Spleen (tissue), 11 donors: ENCODE results near the gene ERC1. TPM values are rescaled to one million over a fixed set of nuclear protein-coding genes. Genes with fewer than 3 reads are reported as not detected.

Experiments used
- DNase-seq: peaks from one replicate; pipeline ENCODE4 v3.0.0-alpha.2; 2020
- H3K27ac ChIP-seq, 8 donors: fragments of 200-600 bp; sonication (generic) in 7 of 8; 1 replicate in 4 of 8; 2 replicates in 4 of 8; pipeline versions ENCODE4 v1.5.0 to v1.8.0; 2016 to 2021; ENCODE audit warnings: inconsistent platforms in 4 of 8, mild to moderate bottlenecking in 4 of 8, moderate library complexity in 1 of 8
- H3K27me3 ChIP-seq, 7 donors: fragments of 200-600 bp; sonication (generic) in 6 of 7; replicated peaks in 1 of 7; 1 replicate in 4 of 7; 2 replicates in 3 of 7; pipeline versions ENCODE4 v1.5.0 to v1.8.0; 2016 to 2021; ENCODE audit warnings: inconsistent platforms in 3 of 7, mild to moderate bottlenecking in 1 of 7
- H3K36me3 ChIP-seq, 6 donors: fragments of 200-600 bp; sonication (generic) in 5 of 6; 1 replicate in 4 of 6; 2 replicates in 2 of 6; pipeline versions ENCODE4 v1.5.0 to v1.8.0; 2016 to 2021; ENCODE audit warnings: inconsistent platforms in 2 of 6
- H3K4me1 ChIP-seq, 6 donors: fragments of 200-600 bp; sonication (generic) in 5 of 6; 1 replicate in 3 of 6; 2 replicates in 3 of 6; pipeline versions ENCODE4 v1.5.0 to v1.8.0; 2016 to 2021; ENCODE audit warnings: inconsistent platforms in 3 of 6
- H3K4me3 ChIP-seq, 8 donors: fragments of 200-600 bp; sonication (generic) in 7 of 8; 1 replicate in 4 of 8; 2 replicates in 4 of 8; pipeline versions ENCODE4 v1.5.0 to v1.8.0; 2016 to 2021; ENCODE audit warnings: inconsistent platforms in 4 of 8, mild to moderate bottlenecking in 4 of 8, moderate library complexity in 2 of 8
- H3K9me3 ChIP-seq, 8 donors: fragments of 200-600 bp; sonication (generic) in 7 of 8; 1 replicate in 4 of 8; 2 replicates in 4 of 8; pipeline versions ENCODE4 v1.5.0 to v1.8.0; 2016 to 2021; ENCODE audit warnings: inconsistent platforms in 4 of 8
- POLR2A ChIP-seq, 3 donors: fragments of 450-650 bp; IDR thresholded peaks; one replicate each; pipeline ENCODE4 v1.5.1; 2017; ENCODE audit warnings: antibody characterized with exemption in 3 of 3, mild to moderate bottlenecking in 1 of 3
- POLR2AphosphoS5 ChIP-seq, 3 donors: sonication (generic); formaldehyde crosslinking; IDR thresholded peaks; one replicate each; pipeline ENCODE4 v1.5.1; 2017; ENCODE audit warnings: antibody characterized with exemption in 3 of 3
- WGBS, 5 donors: extraction: QIAGEN DNeasy Blood & Tissue Kit in 3 of 5; methylation state at CpG; one replicate each; pipeline versions ENCODE4 v1.1.5 to v1.1.7; 2013 to 2018; 5-methylcytosine and 5-hydroxymethylcytosine counted together
- intact Hi-C: fragments of 100-400 bp; cut with DNase I; formaldehyde crosslinking; loops from one replicate; pipeline ENCODE4 v1.15.0; 2023; ENCODE audit warnings: low total_unique reads
- polyA plus RNA-seq, 3 donors: library from polyadenylated mRNA; stranded (reverse); fragments of 200-250 nt; gene quantifications; one replicate each; pipeline ENCODE4 v1.2.1, GENCODE V29; 2013
- total RNA-seq, 7 donors: library from RNA; depleted of rRNA in 3 of 7; stranded (reverse); fragments of >200 nt in 3 of 7; fragmentation: NEBNext Ultra II Directional in 4 of 7; extraction: Animal tissue kit (Norgen Biotek cat#: 25700) in 4 of 7; gene quantifications; one replicate each; pipeline versions ENCODE4 v1.1.0 to v1.2.1, GENCODE V29; 2016 to 2021
- TF ChIP-seq, protein P1 (sequence below), 11 experiments: fragments of 200-600 bp in 7 of 11; fragments of 450-650 bp in 4 of 11; sonication (generic) in 4 of 11; IDR thresholded peaks in 8 of 11; conservative IDR thresholded peaks in 3 of 11; 1 replicate in 7 of 11; 2 replicates in 4 of 11; pipeline versions ENCODE4 v1.4.0 to v1.8.0; 2016 to 2021; ENCODE audit warnings: antibody characterized with exemption in 11 of 11, inconsistent platforms in 4 of 11, mild to moderate bottlenecking in 1 of 11
- donor health status: healthy with polysubstance abuse.
- donor health status: DM: no; HTN: no; CAD: no; lungs with moderate emphysema.
- donor health status: DM: no; HTN: no; CAD: no.
- donor health status: Bipolar disorder and iron deficiency.
- donor health status: healthy.
- donor health status: DM: no; HTN: no; CAD: no.
- donor health status: DM: yes; HTN: yes; CAD: no.

The ERC1 gene
- total and polyA plus RNA-seq, 10 donors, result 1.2 to 73.4 (median 42.6) TPM

DNA sequence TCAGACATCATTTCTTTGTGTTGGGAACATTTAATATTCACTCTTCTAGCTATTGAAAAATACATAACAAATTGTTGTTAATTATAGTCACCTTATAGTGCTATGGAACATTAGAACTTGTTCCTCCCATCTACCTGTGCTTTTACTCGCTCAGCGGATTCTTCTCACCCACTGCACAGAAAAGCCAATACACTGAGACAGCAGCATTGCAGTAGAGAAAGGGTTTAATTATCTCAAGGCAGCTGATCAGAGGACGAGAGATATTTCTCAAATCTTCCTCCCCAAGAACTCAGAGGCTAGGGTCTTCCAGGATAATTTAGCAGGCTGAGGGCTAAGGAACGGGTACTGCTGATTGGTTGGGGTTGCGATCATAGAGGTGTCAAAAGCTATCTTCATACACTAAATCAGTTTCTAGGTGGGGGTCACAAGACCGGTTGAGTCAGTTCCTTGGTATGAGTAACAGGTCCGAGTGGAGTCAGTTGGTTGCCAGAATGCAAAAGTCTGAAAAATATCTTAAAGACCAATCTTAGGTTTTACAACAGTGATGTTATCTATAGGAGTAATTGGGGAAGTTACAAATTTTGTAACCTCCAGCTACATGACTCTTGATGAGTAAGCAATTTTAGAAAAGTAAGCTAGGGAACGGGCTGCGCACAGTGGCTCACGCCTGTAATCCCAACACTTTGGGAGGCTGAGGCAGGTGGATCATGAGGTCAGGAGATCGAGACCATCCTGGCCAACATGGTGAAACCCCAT lies 430.2 kb downstream of the ERC1 start:
- TF ChIP-seq POLR2AphosphoS5 (IDR thresholded peaks at IDR 0.05) (no peak), POLR2A (IDR thresholded peaks at IDR 0.05) (no peak)
- TF ChIP-seq, protein P1, sequence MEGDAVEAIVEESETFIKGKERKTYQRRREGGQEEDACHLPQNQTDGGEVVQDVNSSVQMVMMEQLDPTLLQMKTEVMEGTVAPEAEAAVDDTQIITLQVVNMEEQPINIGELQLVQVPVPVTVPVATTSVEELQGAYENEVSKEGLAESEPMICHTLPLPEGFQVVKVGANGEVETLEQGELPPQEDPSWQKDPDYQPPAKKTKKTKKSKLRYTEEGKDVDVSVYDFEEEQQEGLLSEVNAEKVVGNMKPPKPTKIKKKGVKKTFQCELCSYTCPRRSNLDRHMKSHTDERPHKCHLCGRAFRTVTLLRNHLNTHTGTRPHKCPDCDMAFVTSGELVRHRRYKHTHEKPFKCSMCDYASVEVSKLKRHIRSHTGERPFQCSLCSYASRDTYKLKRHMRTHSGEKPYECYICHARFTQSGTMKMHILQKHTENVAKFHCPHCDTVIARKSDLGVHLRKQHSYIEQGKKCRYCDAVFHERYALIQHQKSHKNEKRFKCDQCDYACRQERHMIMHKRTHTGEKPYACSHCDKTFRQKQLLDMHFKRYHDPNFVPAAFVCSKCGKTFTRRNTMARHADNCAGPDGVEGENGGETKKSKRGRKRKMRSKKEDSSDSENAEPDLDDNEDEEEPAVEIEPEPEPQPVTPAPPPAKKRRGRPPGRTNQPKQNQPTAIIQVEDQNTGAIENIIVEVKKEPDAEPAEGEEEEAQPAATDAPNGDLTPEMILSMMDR (IDR thresholded peaks at IDR 0.05 in 8 of 11, conservative IDR thresholded peaks at IDR 0.05 in 3 of 11), result no peak
- intact Hi-C loops, result no loop called here
- DNase-seq, result no peak
- Histone ChIP-seq H3K4me1 (no peaks in the 10 kb centered on the region), H3K4me3 (no peak overlapping the region), H3K27ac (peak overlapping the region in 2 of 8 donors; percentile 23 to 41), H3K36me3 (peaks cover 0 to 24% (median 2%) of the 10 kb centered on the region in 6 donors), H3K27me3 (no peaks in the 10 kb centered on the region), H3K9me3 (peaks cover 0 to 32% (median 20%) of the 10 kb centered on the region in 8 donors)
- 86 to 97% (median 92%) methylated on average over 11 of the region's 11 CpGs for WGBS, 5 donors

DNA sequence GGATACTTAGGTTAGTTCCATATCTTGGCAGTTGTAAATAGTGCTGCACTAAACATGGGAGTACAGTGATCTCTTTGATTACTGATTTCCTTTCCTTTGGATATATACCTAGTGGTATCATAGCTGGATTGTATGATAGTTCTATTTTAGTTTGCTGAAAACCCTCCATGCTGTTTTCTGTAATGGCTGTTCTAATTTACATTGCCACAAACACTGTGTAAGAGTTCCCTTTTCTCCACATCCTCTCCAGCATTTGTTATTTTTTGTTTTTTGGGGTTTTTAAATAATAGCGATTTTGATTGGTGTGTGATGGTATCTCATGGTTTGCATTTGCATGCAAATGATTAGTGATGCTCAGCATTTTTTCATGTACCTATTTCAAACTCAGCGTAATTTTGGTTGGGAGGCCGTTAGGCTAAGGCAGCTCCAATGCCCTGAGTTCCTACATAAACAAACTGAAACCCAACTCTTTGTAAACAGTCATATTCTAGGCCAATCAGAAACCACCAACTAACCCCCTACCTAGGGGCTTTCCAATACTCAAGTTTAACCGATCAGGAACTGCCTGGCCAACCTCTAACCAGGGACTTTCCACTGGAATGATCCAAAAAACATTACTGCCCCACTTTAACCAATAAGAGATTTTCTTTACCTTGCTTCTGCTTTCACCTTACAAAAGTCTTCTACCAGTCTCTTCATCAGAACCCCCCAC lies 431.7 kb downstream of the ERC1 start:
- no peaks in the 10 kb centered on the region for H3K27me3 ChIP-seq
- no peak overlapping the region for H3K27ac ChIP-seq
- intact Hi-C loops, result no loop called here
- H3K4me1 ChIP-seq, result no peaks in the 10 kb centered on the region
- DNase-seq, result no peak
- H3K9me3 ChIP-seq, result peaks cover 0 to 32% (median 20%) of the 10 kb centered on the region in 8 donors
- H3K4me3 ChIP-seq, result no peak overlapping the region
- TF ChIP-seq, protein P1 (IDR thresholded peaks at IDR 0.05 in 8 of 11, conservative IDR thresholded peaks at IDR 0.05 in 3 of 11), result no peak
- TF ChIP-seq POLR2A (IDR thresholded peaks at IDR 0.05), result no peak
- TF ChIP-seq POLR2AphosphoS5 (IDR thresholded peaks at IDR 0.05), result no peak
- peaks cover 0 to 27% (median 2%) of the 10 kb centered on the region in 6 donors for H3K36me3 ChIP-seq
- WGBS, 5 donors, result 66 to 89% (median 80%) methylated on average over 4 of the region's 4 CpGs

DNA sequence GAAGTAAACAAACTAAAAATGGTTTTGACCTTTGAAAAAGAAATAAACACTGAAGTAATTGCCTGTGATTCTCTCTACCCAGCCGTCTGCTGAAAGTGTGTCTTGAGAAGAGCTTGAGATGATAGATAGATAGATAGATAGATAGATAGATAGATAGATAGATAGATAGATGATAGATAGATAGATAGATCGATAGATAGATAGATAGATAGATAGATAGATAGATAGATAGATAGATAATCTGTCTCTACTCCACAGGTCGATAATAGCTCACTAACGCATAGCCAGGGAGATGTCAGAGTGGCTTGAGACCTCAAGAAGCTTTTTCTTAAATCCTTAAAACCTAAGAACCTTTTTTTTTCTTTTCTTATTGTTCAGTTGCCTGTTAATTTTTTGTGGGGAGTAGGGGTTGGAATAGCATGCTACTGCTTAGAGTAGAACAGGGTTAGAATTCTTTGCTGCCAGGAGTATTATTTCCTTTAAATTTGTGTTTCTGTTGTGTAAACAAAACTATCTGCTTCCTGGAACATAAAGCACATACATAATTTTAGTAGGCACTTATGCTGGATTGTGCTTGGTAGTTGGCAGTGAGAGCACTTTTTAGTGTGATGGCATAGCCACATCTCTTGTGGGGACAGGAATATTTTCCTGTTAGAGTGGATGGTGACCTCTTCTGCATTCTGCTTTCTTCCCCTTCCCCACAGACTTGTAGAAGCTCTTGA lies 433.8 kb downstream of the ERC1 start:
- 88 to 96% (median 95%) methylated on average over 4 of the region's 4 CpGs for WGBS, 5 donors

More for the DNA sequence above, 433.8 kb downstream of the ERC1 start:
- Histone ChIP-seq H3K27me3 (no peaks in the 10 kb centered on the region), H3K9me3 (peaks cover 0 to 27% (median 19%) of the 10 kb centered on the region in 8 donors), H3K36me3 (peaks cover 0 to 15% (median 0%) of the 10 kb centered on the region in 6 donors), H3K27ac (no peak overlapping the region), H3K4me3 (no peak overlapping the region), H3K4me1 (no peaks in the 10 kb centered on the region)
- intact Hi-C loops, result no loop called here
- TF ChIP-seq POLR2A (IDR thresholded peaks at IDR 0.05), result no peak
- TF ChIP-seq, protein P1 (IDR thresholded peaks at IDR 0.05 in 8 of 11, conservative IDR thresholded peaks at IDR 0.05 in 3 of 11), result no peak
- no peak for TF ChIP-seq POLR2AphosphoS5 (IDR thresholded peaks at IDR 0.05)
- no peak for DNase-seq
